ENCODE data around the gene GALM. TPM values are rescaled to one million over a fixed set of nuclear protein-coding genes. Genes with fewer than 3 reads are reported as not detected.

GALM gene
- total and polyA plus RNA-seq, 2 of the 8 experiments (the other 6 are each of a cell fraction or from before 2014, with no cell fraction given) = 9.9 to 13.1 TPM

GRCh38 chr2:38648107-38648761, 17.7 kb upstream of the GALM start:
- ChIA-PET CTCF (ENCODE audit: partially characterized antibody) (interaction anchor here (1.8 kb wide), 1 partner anchor 67 kb away, joined by 4 read pairs; no protein-coding TSS in a partner anchor), POLR2A (ENCODE audit: partially characterized antibody) (interaction anchor here (1.0 to 2.3 kb wide), 2 partner anchors 19 to 103 kb away, joined by 3 to 4 read pairs; partner anchors contain the start of gene SRSF7)
- Histone ChIP-seq H3K18ac (ENCODE audit: extremely low read depth, low read length) (no peak overlapping the region), H4K91ac (replicated peaks; ENCODE audit: insufficient read length, low read length) (no peak overlapping the region), H2AK5ac (ENCODE audit: low read depth, low read length) (no peak overlapping the region), H3K4me3 (ENCODE audit: extremely low read depth in 1 of 4, insufficient read depth in 2 of 4, low read depth in 3 of 4, low read length in 4 of 4) (no peak overlapping the region), H3K4me1 (replicated peaks in 1 of 4; ENCODE audit: control insufficient read depth in 3 of 4, insufficient read depth in 4 of 4, low read length in 3 of 4) (no peaks in the 10 kb centered on the region), H2BK120ac (replicated peaks; ENCODE audit: low read depth, low read length) (no peak overlapping the region), H3K79me2 (ENCODE audit: control insufficient read depth in 1 of 2, insufficient read depth in 2 of 2, low read length in 2 of 2) (no peaks in the 10 kb centered on the region), H2BK12ac (ENCODE audit: low read depth, low read length) (no peak overlapping the region), H2BK20ac (ENCODE audit: low read length) (no peak overlapping the region), H3K9ac (replicated peaks in 1 of 4; ENCODE audit: extremely low read depth in 1 of 4, low read depth in 3 of 4, low read length in 3 of 4) (no peak overlapping the region), H4K20me1 (replicated peaks in 1 of 2; ENCODE audit: control insufficient read depth in 1 of 2, insufficient read depth in 2 of 2, low read length in 2 of 2) (no peaks in the 10 kb centered on the region), H4K5ac (ENCODE audit: insufficient read length, low read depth, low read length) (no peak overlapping the region), H2BK5ac (ENCODE audit: low read depth, low read length) (no peak overlapping the region), H3K56ac (replicated peaks; ENCODE audit: insufficient read length, low read depth, low read length) (no peak overlapping the region), H3K14ac (ENCODE audit: insufficient read length) (no peak overlapping the region), H3K79me1 (ENCODE audit: low read depth, low read length) (no peaks in the 10 kb centered on the region), H3K27ac (ENCODE audit: low read depth, low read length) (no peak overlapping the region), H3K23me2 (ENCODE audit: low read depth, low read length) (no peaks in the 10 kb centered on the region), H3K27me3 (replicated peaks in 1 of 4; ENCODE audit: control insufficient read depth in 3 of 4, extremely low read depth in 1 of 4, insufficient read depth in 3 of 4, low read length in 3 of 4) (no peaks in the 10 kb centered on the region), H3K9me3 (ENCODE audit: insufficient read depth in 2 of 2, low read depth in 1 of 2, low read length in 1 of 2) (peaks cover 5 to 6% of the 10 kb centered on the region in 2 experiments), H2AFZ (ENCODE audit: low read length) (no peak overlapping the region), H3K4ac (replicated peaks; ENCODE audit: insufficient read length, low read depth, low read length) (no peak overlapping the region), H3K23ac (ENCODE audit: insufficient read length) (no peak overlapping the region), H3K36me3 (ENCODE audit: control insufficient read depth in 2 of 4, insufficient read depth in 4 of 4, low read length in 3 of 4) (0 out of 8 replicates have a peak, but pooled peaks cover 0 to under 1% (median 0%) of the 10 kb centered on the region in 4 experiments), H3K4me2 (ENCODE audit: insufficient read depth in 1 of 2, low read depth in 2 of 2, low read length in 2 of 2) (no peak overlapping the region), H2BK15ac (ENCODE audit: low read length) (no peak overlapping the region), H4K8ac (ENCODE audit: extremely low read depth, insufficient read depth, low read length) (no peak overlapping the region)
- FAIRE-seq = no peak
- 88% methylated on average over 7 of the region's 7 CpGs; no CpG with 5 or more reads in 1 of the 2 experiments for WGBS, 2 experiments (ENCODE audit: extremely low coverage in 1 of 2, insufficient coverage in 1 of 2, insufficient read length in 1 of 2, insufficient replicate concordance in 2 of 2, low coverage in 1 of 2, low lambda C conversion rate in 2 of 2, missing lambda C conversion rate in 1 of 2)
- no peak for TF ChIP-seq SP4 (IDR thresholded peaks at IDR 0.05; ENCODE audit: low read length)
- no peak for TF ChIP-seq POLR2A (IDR thresholded peaks at IDR 0.05; ENCODE audit: control extremely low read depth in 1 of 2, low read depth in 2 of 2, low read length in 2 of 2)
- TF ChIP-seq, protein P1, sequence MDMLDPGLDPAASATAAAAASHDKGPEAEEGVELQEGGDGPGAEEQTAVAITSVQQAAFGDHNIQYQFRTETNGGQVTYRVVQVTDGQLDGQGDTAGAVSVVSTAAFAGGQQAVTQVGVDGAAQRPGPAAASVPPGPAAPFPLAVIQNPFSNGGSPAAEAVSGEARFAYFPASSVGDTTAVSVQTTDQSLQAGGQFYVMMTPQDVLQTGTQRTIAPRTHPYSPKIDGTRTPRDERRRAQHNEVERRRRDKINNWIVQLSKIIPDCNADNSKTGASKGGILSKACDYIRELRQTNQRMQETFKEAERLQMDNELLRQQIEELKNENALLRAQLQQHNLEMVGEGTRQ (IDR thresholded peaks at IDR 0.05; ENCODE audit: low read length) = no peak
- TF ChIP-seq ASH2L (IDR thresholded peaks at IDR 0.05; ENCODE audit: low read length) = no peak
- no peak for TF ChIP-seq CBX8 (IDR thresholded peaks at IDR 0.05; ENCODE audit: borderline replicate concordance, low read depth, low read length)
- TF ChIP-seq BCL11A (IDR thresholded peaks at IDR 0.05; ENCODE audit: low read depth in 2 of 2, low read length in 2 of 2) = no peak
- DNase-seq (ENCODE audit: low read depth in 1 of 2, low spot score in 2 of 2) = no peak
